ENCODE data around the gene NCOA7.
"Not testable (repeated sequence)": the region's sequence is repeated elsewhere in the genome, so short reads cannot be mapped to it uniquely, and the experiment has no call there.

NCOA7 gene

GRCh38 chr6:125841356-125842090 lies 50.8 kb downstream of the NCOA7 start:
- DNase-seq (ENCODE audit: low read depth) = no peak

DNA sequence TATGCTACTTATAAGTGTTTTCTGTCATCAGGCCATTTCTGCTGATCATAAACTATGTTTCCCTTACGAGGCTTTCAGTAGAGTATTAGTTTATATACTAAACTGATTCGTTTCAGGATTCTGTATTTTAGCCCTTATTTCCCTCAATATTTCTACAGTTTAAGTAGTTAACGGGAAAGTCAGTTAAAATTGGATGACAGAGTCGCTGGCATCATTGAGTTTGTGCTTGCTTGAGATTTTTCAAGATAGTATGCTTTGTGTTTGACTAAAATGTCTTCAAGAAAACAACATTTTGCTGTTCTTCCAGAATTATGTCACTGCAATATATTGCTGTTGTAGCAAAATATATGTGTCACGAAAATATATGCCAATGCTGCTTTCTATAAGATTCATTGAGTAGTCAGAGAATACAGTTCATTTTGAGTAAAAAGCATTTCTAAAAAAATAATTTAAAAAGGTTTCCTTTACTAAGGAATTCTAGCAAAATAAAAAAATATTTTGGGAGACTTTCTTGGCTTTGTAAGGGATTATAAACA lies 51.4 kb downstream of the NCOA7 start:
- DNase-seq (ENCODE audit: low read depth) = no peak

DNA sequence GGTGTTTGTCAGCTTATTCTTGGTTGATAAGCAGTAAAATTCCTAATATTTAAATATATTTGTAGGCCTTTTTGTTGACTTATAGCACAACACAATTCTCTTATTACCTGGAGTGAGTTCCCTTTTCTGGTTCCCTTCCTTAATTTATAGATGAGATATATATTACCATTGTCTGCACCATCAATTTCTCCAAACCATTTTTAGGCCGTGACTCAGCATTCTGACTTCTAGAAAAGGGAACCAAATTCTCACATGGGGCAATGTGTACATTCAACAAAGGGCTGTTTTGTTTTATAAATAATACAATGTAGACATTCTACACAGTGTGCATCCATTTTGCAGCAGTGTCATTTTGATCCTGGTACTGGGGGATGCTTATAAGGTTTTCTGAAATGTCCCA lies 52.8 kb downstream of the NCOA7 start:
- DNase-seq (ENCODE audit: low read depth) = no peak

- no peak for DNase-seq (ENCODE audit: low read depth)
Observed at GRCh38 chr6:125844989-125845388, 54.2 kb downstream of the NCOA7 start.

GRCh38 chr6:125846292-125847024 lies 55.7 kb downstream of the NCOA7 start:
- no peak for DNase-seq (ENCODE audit: low read depth)

GRCh38 chr6:125848286-125848685 lies 57.5 kb downstream of the NCOA7 start:
- not testable (repeated sequence) for DNase-seq (ENCODE audit: low read depth)

DNA sequence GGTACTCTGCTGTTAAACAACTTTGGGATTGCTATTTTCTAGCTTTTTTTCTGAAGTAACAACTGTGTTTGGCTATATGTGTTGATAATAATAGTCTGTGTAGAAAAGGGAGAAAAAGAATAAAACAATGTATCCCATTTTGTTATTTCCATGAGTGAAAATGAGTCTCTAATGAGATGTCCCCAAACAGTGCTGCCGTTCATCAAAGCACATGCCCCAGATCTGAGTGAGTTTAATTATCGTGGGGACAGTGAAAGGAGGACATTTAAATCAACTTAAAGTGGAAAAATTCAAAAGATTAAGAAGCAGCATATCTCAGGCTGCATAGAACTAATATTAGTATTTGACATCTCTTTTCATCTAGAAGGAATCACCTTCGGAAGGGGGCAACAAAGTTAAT lies 59.6 kb downstream of the NCOA7 start:
- no peak for DNase-seq (ENCODE audit: low read depth)

DNA sequence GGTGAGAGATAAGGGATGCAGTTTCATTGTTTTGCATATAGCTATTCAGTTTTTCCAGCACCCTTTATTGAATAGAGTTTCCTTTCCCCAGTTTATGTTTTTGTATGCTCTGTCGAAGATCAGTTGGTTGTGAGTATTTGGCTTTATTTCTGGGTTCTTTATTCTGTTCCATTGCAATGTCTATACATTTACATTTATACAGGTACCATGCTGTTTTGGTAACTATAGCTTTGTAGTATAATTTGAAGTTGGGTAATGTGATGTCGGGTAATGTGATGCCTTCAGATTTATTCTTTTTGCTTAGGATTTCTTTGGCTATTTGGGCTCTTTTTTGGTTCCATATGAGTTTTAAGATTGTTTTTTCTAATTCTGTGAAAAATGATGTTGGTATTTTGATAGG lies 61.8 kb downstream of the NCOA7 start:
- no peak for DNase-seq (ENCODE audit: low read depth)

DNA sequence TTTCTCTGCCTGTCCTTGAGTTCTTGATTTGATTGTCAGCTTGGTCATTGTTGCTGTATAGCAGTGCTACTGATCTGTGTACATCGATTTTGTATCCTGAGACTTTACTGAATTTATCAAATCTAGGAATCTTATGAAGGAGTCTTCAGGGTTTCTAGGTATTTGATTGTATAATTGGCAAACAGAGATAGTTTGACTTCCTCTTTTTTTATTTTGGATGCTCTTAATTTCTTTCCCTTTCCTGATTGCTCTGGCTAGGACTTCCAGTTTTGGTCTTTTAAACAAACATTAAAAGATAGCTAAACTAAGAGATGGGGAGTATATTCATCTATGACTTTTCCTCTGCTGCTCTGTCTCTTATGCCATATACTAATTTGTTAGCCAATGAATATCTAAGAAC lies 62.4 kb downstream of the NCOA7 start:
- no peak for DNase-seq (ENCODE audit: low read depth)

DNA sequence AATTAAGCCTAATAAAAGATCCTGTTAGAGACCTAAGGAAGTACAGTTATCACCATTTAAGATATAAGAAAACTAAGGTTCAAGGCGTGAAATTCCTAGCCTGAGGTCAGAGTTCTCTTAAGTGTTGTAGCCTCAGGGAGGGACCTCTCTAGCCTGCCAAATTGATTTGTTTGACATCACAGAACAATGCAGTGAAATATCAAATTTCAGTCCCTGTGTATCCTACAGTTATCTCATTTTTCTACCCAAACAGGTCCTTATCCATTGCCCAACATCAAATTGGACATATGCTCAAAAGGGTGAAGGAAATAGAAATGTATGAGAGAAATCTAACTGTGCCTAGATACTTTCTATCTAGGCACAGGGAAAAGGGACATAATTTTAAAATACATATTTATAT lies 63.0 kb downstream of the NCOA7 start:
- DNase-seq (ENCODE audit: low read depth) = no peak

DNA sequence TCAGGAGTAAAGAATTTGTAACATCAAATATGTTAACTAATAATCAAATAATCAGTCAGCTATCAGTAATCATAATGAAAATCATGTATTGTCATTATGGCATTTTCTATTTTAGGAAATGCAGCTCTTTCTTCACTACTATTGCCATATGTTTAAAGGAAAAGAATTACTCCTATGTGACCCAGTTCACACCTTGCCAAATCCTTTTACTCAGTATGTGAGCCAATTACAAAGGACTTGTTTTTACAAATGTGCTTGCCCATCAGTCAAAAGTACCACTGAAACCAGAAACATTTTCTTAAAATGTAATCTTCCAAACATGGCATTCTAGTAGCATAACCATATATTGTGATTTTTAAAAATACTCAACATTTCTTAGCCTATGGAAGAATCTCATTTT lies 63.6 kb downstream of the NCOA7 start:
- DNase-seq (ENCODE audit: low read depth) = no peak

- no peak for DNase-seq (ENCODE audit: low read depth)
Observed at GRCh38 chr6:125855783-125856182, 65.0 kb downstream of the NCOA7 start.

- DNase-seq (ENCODE audit: low read depth) = no peak
Observed at GRCh38 chr6:125857846-125858245, 67.1 kb downstream of the NCOA7 start.

- peak; percentile 7 for DNase-seq (ENCODE audit: low read depth)
Observed at GRCh38 chr6:125858427-125859320, 67.9 kb downstream of the NCOA7 start.

DNA sequence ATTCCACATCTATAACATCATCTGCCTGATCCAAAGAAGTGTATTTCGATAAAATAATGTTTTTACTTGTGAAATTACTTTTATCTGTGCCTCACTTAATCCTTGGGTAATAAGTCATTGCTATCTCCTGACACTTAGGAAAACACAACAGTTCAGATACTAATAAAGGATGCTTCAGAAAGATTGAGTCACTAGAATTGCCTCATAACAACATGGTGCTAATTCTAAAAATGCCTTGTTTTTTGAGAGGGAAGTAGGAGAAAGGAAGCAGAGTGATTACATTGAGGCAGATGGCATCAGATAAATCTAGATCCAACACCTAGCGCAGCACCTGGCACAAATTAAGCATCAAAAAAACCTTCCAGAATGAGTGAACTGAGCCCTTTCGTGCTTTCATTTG lies 69.0 kb downstream of the NCOA7 start:
- DNase-seq (ENCODE audit: low read depth) = no peak

DNA sequence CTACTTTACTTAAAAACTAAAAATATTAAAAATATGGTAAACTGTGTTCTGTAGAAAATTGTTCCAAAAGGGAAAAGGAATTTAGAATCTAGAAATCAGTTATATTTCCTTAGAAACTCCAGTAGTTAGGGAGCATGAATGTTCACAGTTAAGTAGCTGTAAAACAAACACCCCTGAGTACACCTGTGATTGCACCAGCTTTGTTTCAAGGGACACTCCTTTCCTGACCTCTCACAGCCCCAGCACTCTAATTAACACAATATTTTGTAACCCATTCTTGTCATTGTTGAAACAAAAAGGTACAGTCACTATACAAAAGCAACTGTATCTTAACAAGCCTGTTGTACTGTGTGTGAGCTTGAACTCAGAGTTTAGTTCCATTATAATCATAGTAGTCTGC lies 72.3 kb downstream of the NCOA7 start:
- DNase-seq (ENCODE audit: low read depth) = no peak

DNA sequence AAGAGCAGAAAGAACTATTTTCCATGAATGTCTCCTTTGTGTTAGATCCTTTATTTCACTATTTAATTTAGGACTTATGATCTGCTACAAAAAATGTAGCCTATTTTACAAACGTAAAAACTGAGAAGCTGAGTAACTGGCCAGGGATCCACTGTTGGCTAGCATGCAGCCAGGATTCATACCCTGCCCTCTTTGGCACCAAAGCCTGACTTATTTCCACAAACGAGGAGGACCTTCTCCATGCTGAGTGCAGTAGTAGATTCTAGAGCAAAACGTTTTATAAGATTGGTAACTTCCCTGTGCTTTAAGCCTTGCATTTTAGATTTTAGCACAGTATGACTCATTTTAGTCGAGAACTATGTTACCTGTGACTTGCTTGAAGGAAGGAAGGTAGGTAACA lies 74.3 kb downstream of the NCOA7 start:
- no peak for DNase-seq (ENCODE audit: low read depth)

DNA sequence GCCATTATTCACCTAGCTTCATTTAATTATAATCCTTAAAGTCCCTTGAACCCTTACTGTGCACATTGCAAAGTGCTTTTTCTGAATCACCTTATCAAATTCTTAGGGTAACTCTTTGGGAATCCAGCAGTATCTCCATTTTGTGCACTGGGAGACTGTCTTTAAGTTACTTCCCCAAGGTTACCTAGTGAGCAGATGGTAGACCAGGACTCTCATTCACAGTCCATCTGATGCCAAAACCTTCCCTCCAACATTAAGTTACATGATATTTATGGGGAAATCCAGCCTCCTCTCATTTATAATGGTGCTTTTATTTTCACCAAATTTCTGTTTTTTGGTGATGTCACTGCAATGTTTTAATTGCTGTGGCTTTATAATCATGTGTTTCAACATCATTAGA lies 75.7 kb downstream of the NCOA7 start:
- no peak for DNase-seq (ENCODE audit: low read depth)

- DNase-seq (ENCODE audit: low read depth) = no peak
Observed at GRCh38 chr6:125867483-125867942, 76.8 kb downstream of the NCOA7 start.

DNA sequence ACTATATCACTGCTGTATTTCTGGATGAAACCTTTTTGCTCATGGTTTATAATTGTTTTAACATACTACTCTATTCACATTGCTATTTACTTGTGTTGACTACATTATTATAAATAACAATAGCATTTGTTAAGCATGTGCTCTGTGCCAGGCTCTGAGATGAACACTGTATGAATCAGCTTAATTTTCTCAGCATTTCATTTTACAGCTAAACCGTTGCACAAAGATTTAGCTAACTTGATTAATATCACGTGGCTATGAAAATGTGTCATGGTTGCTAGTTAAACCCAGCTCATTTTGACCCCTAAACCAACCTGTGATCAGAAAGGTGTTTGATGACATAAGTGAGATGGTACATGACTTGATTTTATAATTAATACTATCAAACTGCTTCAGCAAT lies 77.5 kb downstream of the NCOA7 start:
- DNase-seq (ENCODE audit: low read depth) = no peak

DNA sequence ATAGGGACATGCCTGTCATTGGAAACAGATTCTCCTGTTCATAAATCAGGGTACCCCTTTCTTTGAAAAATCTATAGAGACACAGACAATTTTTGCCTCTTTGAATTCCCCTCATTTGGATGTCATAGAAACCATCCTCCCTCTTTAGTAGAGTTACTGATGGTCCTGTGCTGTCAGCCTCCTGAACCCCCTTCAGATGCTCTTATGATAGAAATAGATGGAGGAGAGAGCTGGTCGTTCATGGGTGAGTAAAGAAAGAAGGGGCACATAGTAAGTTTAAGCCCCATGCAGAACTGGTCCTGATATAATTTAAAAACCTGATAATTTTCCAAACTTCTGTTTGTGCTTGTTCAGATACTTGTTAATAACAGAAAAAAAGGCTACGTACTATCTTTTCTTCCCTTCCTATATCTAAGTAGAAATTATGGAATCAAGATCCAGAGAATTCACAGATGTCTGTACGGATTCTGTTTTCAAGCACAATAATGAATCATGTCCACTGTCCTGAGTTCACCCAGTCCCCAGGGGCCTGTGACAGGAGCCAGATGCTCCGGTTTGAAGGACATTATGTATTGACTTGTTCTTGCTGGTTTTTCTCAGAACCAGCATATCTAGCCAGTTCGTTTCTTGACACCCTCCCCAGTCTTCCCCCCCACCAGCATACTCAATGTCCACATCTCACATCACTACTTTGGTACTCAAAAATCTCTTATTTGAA lies 78.1 kb downstream of the NCOA7 start:
- DNase-seq (ENCODE audit: low read depth) = no peak

GRCh38 chr6:125869427-125869826 lies 78.7 kb downstream of the NCOA7 start:
- no peak for DNase-seq (ENCODE audit: low read depth)

Measured in T follicular helper cell (primary cell).